GM12872 (cell line): Measurements from ENCODE around the gene NPTX2.

Experiments used
- CTCF ChIP-seq: IDR thresholded peaks from 3 replicates; pipeline ENCODE4 v1.5.1; 2011; ENCODE audit warnings: low read depth, mild to moderate bottlenecking, low read length, moderate library complexity; ENCODE audit not compliant: insufficient read depth

The NPTX2 gene

DNA sequence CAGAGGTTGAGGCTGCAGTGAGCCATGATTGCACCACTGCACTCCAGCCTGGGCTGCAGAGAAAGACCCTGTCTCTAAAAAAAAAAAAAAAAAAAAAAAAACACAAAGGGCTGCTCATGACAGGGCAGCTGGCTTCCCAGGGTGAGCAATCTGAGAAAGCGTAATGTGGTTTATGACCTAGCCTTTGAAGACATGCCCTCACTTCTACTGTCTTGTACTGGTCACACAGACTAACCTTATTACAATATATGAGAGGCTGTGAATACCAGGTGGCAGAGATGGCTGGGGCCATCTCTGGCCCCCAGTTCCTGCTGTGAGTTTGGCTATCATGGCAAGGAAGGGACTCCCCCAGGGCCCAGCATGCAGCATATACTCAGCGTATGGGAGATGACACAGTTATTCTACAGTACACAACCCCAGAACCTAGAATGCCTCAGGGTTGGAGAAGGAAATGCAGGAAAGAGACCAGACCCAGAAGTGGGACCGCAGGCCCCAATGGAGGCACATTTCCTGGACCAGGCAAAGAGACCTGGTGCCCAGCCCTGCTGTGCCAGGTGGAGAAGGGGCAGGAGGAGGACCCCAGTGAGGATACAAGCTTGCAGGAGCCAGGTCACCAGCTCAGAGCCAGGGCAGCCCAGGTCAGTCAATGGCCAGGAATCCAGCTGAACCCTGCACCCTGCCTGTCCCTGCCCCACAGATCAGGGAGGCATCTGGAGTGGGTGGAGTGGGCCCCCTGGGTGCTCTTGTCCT is 26.3 kb downstream of the NPTX2 start:
- TF ChIP-seq CTCF: no peak

DNA sequence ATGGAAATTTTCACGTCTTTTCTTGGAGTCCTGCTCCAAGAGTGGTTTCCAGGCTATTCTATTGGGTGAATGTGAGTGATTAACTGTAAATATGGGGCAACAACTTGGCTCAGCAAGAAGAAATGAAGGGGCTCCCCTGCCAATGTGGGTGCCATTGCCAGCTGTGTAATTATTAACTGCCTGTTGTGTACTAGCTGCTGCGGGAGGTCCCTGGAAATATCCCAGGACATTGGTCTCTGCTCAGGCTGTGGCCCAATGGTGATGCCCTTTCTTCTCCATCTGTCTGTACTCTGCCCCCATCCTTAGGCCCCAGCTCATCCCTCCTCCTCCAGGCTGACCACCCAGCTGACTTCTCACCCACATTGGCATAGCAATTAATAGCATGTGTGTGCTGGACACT is 29.4 kb downstream of the NPTX2 start:
- no peak for TF ChIP-seq CTCF

GRCh38 chr7:98647326-98647725 is 30.2 kb downstream of the NPTX2 start:
- TF ChIP-seq CTCF: no peak

DNA sequence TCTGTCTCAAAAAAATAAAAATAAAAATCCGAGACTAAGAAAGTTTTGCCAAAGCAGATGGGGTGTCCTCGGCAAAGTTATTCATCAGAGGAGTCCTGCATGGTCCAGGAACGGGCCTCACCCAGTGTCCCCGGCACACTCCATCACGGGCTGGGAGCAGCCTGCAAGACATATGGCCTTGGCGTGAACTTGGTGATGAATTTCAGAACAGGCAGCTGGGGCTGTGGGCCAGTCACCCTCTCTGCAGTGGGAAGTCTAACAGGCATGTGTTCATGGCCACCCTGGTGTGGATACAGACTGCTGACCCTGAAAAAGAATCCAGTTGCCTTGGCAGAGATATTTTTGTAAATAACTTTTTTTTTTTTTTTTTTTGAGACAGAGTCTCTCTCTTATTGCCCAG is 34.7 kb downstream of the NPTX2 start:
- TF ChIP-seq CTCF: no peak

GRCh38 chr7:98653601-98654310 is 36.7 kb downstream of the NPTX2 start:
- TF ChIP-seq CTCF: no peak

- TF ChIP-seq CTCF: no peak
Measured at GRCh38 chr7:98654524-98655272, 37.6 kb downstream of the NPTX2 start.

DNA sequence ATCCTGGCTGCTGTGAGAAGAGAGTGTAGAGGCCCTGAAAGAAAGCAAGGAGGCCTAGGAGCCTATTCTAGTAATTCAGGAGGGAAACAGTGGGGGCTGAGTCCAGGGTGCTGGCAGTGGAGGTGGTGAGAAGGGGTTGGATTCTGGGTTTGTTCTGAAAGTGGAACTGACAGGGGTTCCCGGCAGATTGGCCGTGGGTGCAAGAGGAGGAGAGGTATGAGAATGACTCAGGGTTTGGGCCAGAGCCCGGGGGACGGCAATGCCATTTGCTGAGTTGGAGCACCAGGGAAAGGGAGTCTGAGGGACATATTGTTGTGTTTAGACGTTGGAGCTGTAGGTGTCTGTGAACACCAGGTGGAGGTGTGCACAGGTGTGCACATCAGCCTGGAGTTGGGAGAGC is 38.5 kb downstream of the NPTX2 start:
- no peak for TF ChIP-seq CTCF
